Stimulated activated CD8-positive, alpha-beta memory T cell treated with anti-CD3 and anti-CD28 coated beads, Interleukin-7, amount 100 ng/mL, for 48 hours (primary cell): Measurements from ENCODE around the gene CARD16.

Experiments used
- DNase-seq, 2 donors: peaks; one replicate each; pipeline ENCODE4 v3.0.0-alpha.2; 2020; ENCODE audit warnings: low read depth in 1 of 2; ENCODE audit errors: extremely low read depth in 1 of 2

The CARD16 gene

DNA sequence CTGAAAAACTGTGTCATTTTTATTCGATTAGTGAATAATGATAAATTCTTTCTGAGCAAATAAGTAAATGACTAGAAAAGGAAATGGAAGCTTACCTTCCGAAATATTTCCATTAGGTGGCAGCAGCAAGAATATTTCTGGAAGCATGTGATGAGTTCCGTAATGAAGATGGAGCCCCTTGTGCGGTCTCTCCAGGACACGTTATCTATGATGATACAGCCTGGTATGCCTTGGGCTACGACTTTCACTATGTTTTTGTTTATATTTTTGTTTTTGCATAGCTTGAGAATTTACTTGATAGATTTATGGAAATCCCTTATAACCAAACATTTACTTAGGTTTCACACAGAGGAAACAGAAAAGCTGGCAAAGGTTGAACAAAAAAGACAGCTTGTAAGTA is 47.8 kb downstream of the CARD16 start:
- no peak for DNase-seq

DNA sequence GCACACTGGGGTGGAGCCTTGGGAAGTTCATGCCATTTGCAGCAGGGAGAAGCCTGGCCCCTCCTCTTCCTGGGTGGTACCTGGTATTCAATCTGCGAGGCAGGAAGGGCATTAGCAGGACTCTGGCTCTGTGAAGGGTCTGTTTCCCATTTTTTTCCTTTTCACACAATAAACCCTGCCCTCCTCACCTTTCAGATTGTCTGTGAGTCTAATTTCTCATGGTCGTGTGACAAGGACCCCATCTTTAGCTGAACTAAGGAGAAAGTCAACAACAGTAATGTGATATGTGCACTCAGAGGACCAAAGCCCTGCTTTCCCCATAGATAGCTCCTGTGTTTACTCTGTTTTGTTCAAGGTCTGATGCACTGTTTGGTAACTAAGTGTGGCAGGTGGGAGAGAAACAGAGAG is 50.1 kb downstream of the CARD16 start:
- DNase-seq: no peak

DNA sequence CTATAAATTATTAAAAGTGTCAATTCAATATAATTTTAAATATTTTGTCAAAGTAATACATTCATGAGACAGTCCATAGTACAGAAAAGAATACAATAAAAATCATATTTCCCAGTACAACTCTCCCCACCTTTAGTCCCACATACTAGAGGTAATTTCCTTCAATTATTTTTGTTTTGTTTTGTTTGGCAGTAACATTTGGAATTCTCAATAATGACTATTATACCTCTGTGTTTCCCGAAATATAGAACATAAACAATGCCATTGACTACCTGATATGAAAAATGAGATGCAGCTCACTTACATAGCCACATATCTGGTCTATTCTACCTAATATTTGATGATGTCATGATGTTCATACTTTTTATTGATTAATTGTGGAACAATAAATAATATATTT is 52.4 kb downstream of the CARD16 start:
- DNase-seq: no peak

DNA sequence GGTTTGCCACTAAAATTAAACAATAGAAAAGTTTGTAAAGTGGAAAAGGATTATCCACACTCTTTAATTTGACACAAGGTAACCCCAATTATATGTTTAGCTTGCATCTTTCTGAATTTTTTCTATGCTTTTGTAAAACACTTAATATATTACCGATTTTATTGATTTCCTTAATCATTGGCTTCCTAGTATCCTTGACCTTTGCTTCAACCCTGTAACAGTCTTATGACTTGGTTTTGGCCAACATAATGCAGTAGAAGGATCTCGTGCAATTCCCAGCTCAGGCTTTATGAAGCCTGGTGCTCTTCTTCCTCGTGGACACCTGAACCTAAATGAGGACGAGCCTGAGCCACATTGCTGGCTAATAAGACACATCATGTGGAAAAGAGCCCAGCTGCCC is 53.1 kb downstream of the CARD16 start:
- no peak for DNase-seq
